Neural cell (in vitro differentiated cells): ENCODE results near the gene LRIG1. TPM values are rescaled to one million over a fixed set of nuclear protein-coding genes. Genes with fewer than 3 reads are reported as not detected.

Experiments used
- H2AFZ ChIP-seq: fragments of 200-600, 300-800 bp; sonication (generic), shearing (Covaris generic); 2 replicates; pipeline ENCODE4 v1.6.0; 2014; ENCODE audit warnings: low read depth, mild to moderate bottlenecking, antibody characterized with exemption, low read length, moderate library complexity
- H3F3A ChIP-seq: fragments of 200-600 bp; shearing (Covaris generic); 2 replicates; pipeline ENCODE4 v1.6.1; 2016; ENCODE audit warnings: mild to moderate bottlenecking, moderate library complexity, mixed read lengths, antibody characterized with exemption, low read length; ENCODE audit not compliant: insufficient read depth, poor library complexity, severe bottlenecking
- H3K27ac ChIP-seq: fragments of 200-600, 300-800 bp; sonication (generic), shearing (Covaris generic); 2 replicates; pipeline ENCODE4 v1.5.1; 2014; ENCODE audit warnings: mild to moderate bottlenecking, low read length, moderate library complexity
- H3K27me3 ChIP-seq: fragments of 300-800, 200-600 bp; sonication (generic), shearing (Covaris generic); 2 replicates; pipeline ENCODE4 v1.6.0; 2014; ENCODE audit warnings: mild to moderate bottlenecking, low read depth, low read length, moderate library complexity; ENCODE audit not compliant: insufficient read depth
- H3K36me3 ChIP-seq: fragments of 300-800, 200-600 bp; sonication (generic), shearing (Covaris generic); 2 replicates; pipeline ENCODE4 v1.5.1; 2014; ENCODE audit warnings: mild to moderate bottlenecking, antibody characterized with exemption, low read length, moderate library complexity; ENCODE audit not compliant: insufficient read depth
- H3K4me2 ChIP-seq: fragments of 300-800, 200-600 bp; sonication (generic), shearing (Covaris generic); 2 replicates; pipeline ENCODE4 v1.6.0; 2014; ENCODE audit warnings: mild to moderate bottlenecking, low read length
- H3K4me3 ChIP-seq: fragments of 300-800, 200-600 bp; sonication (generic), shearing (Covaris generic); 2 replicates; pipeline ENCODE4 v1.5.1; 2014; ENCODE audit warnings: mild to moderate bottlenecking, low read length, moderate library complexity
- H3K79me2 ChIP-seq: fragments of 200-600 bp; shearing (Covaris generic); replicated peaks from 2 replicates; pipeline ENCODE4 v1.6.0; 2014; ENCODE audit warnings: mild to moderate bottlenecking, low read length, moderate library complexity; ENCODE audit not compliant: insufficient read depth
- H3K9ac ChIP-seq: fragments of 300-800, 200-600 bp; sonication (generic), shearing (Covaris generic); 2 replicates; pipeline ENCODE4 v1.6.1; 2016; ENCODE audit warnings: mild to moderate bottlenecking, low read length, mixed read lengths
- H3K9me2 ChIP-seq: fragments of 200-600 bp; shearing (Covaris generic); 2 replicates; pipeline ENCODE4 v1.6.1; 2016; ENCODE audit warnings: mild to moderate bottlenecking, low read length, mixed read lengths; ENCODE audit not compliant: insufficient read depth
- H3K9me3 ChIP-seq: fragments of 200-600, 300-800 bp; sonication (generic), shearing (Covaris generic); 2 replicates; pipeline ENCODE4 v1.6.1; 2016; ENCODE audit warnings: mild to moderate bottlenecking, mixed run types, low read length, moderate library complexity, mixed read lengths
- H4K20me1 ChIP-seq: fragments of 200-600 bp; shearing (Covaris generic); 2 replicates; pipeline ENCODE4 v1.6.1; 2016; ENCODE audit warnings: mild to moderate bottlenecking, mixed run types; ENCODE audit not compliant: insufficient read depth
- EP300 ChIP-seq: fragments of 450-650 bp; conservative IDR thresholded peaks from 2 replicates; pipeline ENCODE4 v1.6.1; 2014; ENCODE audit warnings: antibody characterized with exemption, mild to moderate bottlenecking, moderate library complexity; ENCODE audit not compliant: poor library complexity, severe bottlenecking
- EZH2 ChIP-seq: fragments of 200-600, 300-800 bp; shearing (Covaris generic), sonication (generic); IDR thresholded peaks from 2 replicates; pipeline ENCODE4 v1.6.1; 2014; ENCODE audit warnings: antibody characterized with exemption, low read length, borderline replicate concordance, mild to moderate bottlenecking; ENCODE audit not compliant: insufficient read depth, poor library complexity, severe bottlenecking
- MXI1 ChIP-seq: fragments of 450-650 bp; conservative IDR thresholded peaks from 2 replicates; pipeline ENCODE4 v1.6.1; 2014; ENCODE audit warnings: antibody characterized with exemption, mild to moderate bottlenecking; ENCODE audit not compliant: poor library complexity, severe bottlenecking
- POLR2AphosphoS5 ChIP-seq: IDR thresholded peaks from 2 replicates; pipeline ENCODE4 v1.6.1; 2012
- RAD21 ChIP-seq: fragments of 450-650 bp; conservative IDR thresholded peaks from 2 replicates; pipeline ENCODE4 v1.6.1; 2014; ENCODE audit warnings: antibody characterized with exemption, mild to moderate bottlenecking, moderate library complexity
- REST ChIP-seq: IDR thresholded peaks from 2 replicates; pipeline ENCODE4 v1.6.1; 2012; ENCODE audit warnings: borderline replicate concordance
- SMC3 ChIP-seq: fragments of 450-650 bp; conservative IDR thresholded peaks from 2 replicates; pipeline ENCODE4 v1.6.1; 2014; ENCODE audit warnings: antibody characterized with exemption, mild to moderate bottlenecking, moderate library complexity; ENCODE audit not compliant: poor library complexity
- TAF1 ChIP-seq: IDR thresholded peaks from 2 replicates; pipeline ENCODE4 v1.6.1; 2012; ENCODE audit warnings: low read depth
- polyA plus RNA-seq: library from polyadenylated mRNA; depleted of rRNA; stranded (reverse); fragments of >200 nt; gene quantifications from 2 replicates; pipeline ENCODE4 v1.2.3, GENCODE V29; 2014
- TF ChIP-seq, protein P1 (sequence below): fragments of 450-650 bp; IDR thresholded peaks from 2 replicates; pipeline ENCODE4 v1.5.1; 2014; ENCODE audit warnings: antibody characterized with exemption, mild to moderate bottlenecking, moderate library complexity; ENCODE audit not compliant: poor library complexity, severe bottlenecking

LRIG1 gene
- polyA plus RNA-seq, 1 donor from 2014 or later = 7.1 TPM

GRCh38 chr3:66342717-66343356 is 158.0 kb downstream of the LRIG1 start:
- H3K4me3 ChIP-seq = no peak overlapping the region
- TF ChIP-seq EZH2 = no peak
- TF ChIP-seq MXI1 = no peak
- TF ChIP-seq SMC3 = no peak
- no peak for TF ChIP-seq POLR2AphosphoS5
- TF ChIP-seq EP300 = no peak
- TF ChIP-seq, protein P1, sequence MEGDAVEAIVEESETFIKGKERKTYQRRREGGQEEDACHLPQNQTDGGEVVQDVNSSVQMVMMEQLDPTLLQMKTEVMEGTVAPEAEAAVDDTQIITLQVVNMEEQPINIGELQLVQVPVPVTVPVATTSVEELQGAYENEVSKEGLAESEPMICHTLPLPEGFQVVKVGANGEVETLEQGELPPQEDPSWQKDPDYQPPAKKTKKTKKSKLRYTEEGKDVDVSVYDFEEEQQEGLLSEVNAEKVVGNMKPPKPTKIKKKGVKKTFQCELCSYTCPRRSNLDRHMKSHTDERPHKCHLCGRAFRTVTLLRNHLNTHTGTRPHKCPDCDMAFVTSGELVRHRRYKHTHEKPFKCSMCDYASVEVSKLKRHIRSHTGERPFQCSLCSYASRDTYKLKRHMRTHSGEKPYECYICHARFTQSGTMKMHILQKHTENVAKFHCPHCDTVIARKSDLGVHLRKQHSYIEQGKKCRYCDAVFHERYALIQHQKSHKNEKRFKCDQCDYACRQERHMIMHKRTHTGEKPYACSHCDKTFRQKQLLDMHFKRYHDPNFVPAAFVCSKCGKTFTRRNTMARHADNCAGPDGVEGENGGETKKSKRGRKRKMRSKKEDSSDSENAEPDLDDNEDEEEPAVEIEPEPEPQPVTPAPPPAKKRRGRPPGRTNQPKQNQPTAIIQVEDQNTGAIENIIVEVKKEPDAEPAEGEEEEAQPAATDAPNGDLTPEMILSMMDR = no peak
- no peak for TF ChIP-seq RAD21
- no peak for TF ChIP-seq TAF1
- TF ChIP-seq REST = no peak
- H3K27ac ChIP-seq = no peak overlapping the region
- no peak overlapping the region for H3K9ac ChIP-seq
- H3K9me2 ChIP-seq = no peaks in the 10 kb centered on the region
- H3K79me2 ChIP-seq = no peaks in the 10 kb centered on the region
- H3K27me3 ChIP-seq = no peaks in the 10 kb centered on the region
- no peaks in the 10 kb centered on the region for H3K9me3 ChIP-seq
- no peaks in the 10 kb centered on the region for H4K20me1 ChIP-seq
- H3K36me3 ChIP-seq = no peaks in the 10 kb centered on the region
- no peak overlapping the region for H2AFZ ChIP-seq
- H3K4me2 ChIP-seq = no peak overlapping the region
- H3F3A ChIP-seq = no peaks in the 10 kb centered on the region

DNA sequence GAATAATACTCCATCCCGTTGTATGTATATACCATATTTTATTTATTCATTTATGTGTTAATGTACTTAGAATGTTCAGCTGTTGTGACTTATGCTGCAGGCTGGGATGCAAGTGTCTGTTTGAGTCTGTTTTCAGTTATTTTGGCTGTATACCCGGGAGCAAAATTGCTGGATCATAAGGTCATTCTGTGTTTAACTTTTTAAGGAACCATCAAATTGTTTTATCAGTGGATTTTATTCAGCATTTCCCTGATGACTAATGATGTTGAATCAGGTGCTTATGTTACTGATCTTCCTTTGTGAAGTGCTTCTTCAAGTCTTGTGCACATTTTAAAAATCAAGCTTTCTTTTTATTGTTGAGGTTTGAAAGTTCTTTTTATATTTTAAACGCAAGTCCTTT is 161.9 kb downstream of the LRIG1 start:
- H3K36me3 ChIP-seq = no peaks in the 10 kb centered on the region
- H3K27ac ChIP-seq = no peak overlapping the region
- no peak overlapping the region for H3K9ac ChIP-seq
- H3F3A ChIP-seq = no peaks in the 10 kb centered on the region
- no peak overlapping the region for H3K4me2 ChIP-seq
- H3K9me2 ChIP-seq = no peaks in the 10 kb centered on the region
- TF ChIP-seq POLR2AphosphoS5 (no peak), SMC3 (no peak), MXI1 (no peak), EP300 (no peak)
- TF ChIP-seq, protein P1 = no peak
- no peaks in the 10 kb centered on the region for H4K20me1 ChIP-seq
- H3K27me3 ChIP-seq = no peaks in the 10 kb centered on the region
- no peak overlapping the region for H2AFZ ChIP-seq
- H3K4me3 ChIP-seq = no peak overlapping the region
- no peaks in the 10 kb centered on the region for H3K9me3 ChIP-seq
- no peaks in the 10 kb centered on the region for H3K79me2 ChIP-seq
